HG03558 (cell line): ENCODE data around the gene WDFY4.
A peak's percentile ranks its signal among the peaks of the same experiment; 100 is the strongest.
"Not testable (repeated sequence)": the region's sequence is repeated elsewhere in the genome, so short reads cannot be mapped to it uniquely, and the experiment has no call there.

ENCODE experiments used
- ATAC-seq: cut with Tn5 transposase; IDR thresholded peaks from one replicate; pipeline ENCODE4 v1.9.1; 2021; ENCODE audit warnings: moderate number of reproducible peaks; ENCODE audit not compliant: unreplicated experiment; ENCODE audit errors: extremely low read depth

Gene WDFY4, protein sequence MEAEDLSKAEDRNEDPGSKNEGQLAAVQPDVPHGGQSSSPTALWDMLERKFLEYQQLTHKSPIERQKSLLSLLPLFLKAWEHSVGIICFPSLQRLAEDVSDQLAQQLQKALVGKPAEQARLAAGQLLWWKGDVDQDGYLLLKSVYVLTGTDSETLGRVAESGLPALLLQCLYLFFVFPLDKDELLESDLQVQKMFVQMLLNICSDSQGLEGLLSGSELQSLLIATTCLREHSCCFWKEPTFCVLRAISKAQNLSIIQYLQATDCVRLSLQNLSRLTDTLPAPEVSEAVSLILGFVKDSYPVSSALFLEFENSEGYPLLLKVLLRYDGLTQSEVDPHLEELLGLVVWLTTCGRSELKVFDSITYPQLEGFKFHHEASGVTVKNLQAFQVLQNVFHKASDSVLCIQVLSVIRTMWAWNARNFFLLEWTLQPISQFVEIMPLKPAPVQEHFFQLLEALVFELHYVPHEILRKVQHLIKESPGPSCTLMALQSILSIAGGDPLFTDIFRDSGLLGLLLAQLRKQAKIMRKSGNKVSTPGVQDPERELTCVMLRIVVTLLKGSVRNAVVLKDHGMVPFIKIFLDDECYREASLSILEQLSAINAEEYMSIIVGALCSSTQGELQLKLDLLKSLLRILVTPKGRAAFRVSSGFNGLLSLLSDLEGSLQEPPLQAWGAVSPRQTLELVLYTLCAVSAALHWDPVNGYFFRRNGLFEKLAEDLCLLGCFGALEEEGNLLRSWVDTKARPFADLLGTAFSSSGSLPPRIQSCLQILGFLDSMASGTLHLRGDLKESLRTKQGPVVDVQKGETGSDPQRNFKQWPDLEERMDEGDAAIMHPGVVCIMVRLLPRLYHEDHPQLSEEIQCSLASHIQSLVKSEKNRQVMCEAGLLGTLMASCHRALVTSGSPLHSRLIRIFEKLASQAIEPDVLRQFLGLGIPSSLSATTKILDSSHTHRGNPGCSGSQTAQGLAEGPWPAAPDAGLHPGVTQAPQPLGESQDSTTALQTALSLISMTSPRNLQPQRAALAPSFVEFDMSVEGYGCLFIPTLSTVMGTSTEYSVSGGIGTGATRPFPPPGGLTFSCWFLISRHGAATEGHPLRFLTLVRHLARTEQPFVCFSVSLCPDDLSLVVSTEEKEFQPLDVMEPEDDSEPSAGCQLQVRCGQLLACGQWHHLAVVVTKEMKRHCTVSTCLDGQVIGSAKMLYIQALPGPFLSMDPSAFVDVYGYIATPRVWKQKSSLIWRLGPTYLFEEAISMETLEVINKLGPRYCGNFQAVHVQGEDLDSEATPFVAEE (N-terminal part only)

DNA sequence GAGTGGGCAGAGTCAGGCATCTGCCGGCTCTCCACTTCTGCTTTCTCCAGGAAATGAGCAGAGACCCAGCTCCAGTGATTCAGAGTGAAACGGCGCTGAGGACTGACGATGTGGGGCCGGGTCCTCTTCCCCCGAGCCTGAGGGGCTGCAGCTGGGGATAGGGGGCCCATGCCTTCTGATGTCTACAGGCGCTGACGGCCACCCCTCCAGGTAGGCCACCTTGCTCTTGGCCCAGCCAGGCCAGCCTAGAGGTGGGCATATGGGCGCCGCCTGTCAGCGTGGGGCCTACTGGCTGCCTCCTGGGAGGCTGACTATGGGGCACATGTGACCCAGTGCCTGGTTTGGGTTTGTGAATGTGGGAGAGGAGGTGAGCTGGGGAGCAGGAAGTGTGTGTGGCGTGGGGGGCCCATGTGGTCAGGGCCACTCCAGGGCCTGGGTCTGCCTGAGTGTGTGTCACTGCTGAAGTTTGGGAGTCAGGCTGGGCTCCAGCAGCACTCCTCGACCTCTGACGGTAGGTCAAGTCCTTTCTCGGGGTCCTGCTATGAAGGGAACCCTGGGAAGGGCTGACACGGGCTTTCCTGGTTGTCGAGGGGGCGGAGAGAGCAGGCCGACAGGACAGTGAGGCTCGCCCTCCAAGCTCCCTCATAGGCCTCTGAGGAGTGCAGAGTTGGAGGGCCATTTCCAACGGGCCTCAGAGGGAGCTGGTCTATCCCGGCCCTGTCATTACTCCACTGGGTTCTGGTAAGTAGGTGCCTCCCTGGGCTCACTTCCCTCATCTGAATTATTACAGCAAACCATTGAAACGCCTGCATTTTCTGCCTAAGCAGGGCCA, at the start of gene WDFY4:
Gene WDFY4, plus strand, starts transcription at position 82 of the 832 bp plus-strand sequence. CDS start 24,860 bp downstream, outside the sequence.
- ATAC-seq, result peak; percentile 28

DNA sequence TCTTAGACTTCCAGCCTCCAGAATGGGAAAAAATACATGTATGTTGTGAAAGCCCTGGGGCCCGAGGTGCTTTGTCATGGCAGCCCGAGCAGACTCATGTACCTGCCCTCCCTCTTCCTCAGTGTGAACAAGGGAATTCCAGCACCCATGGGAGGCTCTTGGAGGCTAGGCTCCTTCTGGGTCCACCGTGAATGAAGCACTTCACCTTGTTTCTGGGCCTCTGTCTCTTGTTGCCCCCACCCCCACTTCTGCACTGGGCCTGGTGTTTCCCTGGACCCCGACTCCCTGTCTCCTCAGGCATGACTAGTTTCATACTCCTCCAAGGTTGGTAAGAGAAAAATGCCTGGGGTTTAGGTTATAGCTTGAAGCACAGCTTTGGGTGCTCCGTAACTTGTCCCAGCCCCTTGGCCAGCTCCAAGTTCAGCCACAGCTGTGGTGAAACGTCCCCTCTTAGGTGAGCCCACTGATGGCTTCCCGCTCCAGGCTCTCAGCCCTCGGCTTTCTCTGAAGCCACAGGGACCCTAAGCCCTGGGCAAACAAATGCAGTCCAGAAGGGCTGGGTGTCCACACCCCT, 49.6 kb upstream of the WDFY4 start:
- no peak for ATAC-seq

DNA sequence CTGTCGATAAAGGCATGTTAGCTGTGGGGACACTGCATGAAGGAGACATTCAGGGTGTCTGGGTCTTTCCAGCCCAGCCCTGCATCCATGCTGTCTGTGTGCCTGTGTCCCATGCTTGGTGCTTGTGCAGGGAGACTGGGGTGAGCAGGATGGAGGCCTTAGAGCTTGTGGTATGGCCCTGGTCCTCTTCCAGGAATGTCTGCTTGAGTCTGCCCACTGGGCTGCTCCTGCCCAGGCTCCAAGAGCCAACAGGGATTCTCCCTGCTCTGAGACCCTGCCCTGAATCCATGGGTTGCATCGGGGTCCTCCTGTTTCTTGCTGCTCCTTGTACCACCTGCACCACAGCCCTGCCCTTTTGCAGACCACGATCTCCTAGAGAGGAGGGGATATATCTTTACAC, 48.4 kb upstream of the WDFY4 start:
- no peak for ATAC-seq

DNA sequence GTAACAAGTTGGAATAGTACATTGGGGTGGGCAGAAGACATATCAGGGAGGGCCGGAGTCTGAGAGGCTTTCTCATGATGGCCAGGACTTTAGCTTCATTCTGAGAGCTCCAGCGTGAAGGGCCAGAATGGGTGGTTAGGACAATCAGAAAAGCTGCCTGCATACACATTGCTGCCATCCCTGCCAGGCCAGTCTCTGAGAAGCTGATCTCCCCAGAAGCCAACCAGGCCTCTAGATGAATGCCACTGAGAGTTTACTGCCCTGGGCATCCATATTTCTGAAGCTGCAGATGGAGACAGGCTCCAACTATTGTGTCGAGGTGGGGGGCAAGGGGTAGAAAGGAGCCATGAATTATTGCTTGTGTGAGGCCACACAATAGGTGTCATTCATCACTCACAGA, 47.8 kb upstream of the WDFY4 start:
- ATAC-seq, result no peak

DNA sequence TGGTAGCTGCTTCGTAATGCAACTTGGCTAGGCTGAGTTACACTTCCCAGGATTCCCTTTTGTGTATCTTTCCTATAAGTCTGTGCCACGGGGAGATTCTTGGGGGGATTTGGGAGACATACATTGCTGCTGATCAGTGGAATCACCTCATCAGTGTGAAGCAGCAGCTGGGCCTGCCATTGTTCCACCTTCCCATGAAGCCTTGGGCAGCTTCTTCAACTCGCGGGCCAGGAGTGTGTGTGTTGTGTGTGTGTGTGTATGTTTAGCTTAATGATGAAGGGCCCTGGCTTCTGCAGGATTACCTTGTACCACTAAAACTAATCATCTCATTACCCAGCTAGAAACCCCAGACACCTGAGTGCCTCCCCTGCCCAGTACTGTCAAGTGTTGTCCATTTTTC, 46.5 kb upstream of the WDFY4 start:
- no peak for ATAC-seq

DNA sequence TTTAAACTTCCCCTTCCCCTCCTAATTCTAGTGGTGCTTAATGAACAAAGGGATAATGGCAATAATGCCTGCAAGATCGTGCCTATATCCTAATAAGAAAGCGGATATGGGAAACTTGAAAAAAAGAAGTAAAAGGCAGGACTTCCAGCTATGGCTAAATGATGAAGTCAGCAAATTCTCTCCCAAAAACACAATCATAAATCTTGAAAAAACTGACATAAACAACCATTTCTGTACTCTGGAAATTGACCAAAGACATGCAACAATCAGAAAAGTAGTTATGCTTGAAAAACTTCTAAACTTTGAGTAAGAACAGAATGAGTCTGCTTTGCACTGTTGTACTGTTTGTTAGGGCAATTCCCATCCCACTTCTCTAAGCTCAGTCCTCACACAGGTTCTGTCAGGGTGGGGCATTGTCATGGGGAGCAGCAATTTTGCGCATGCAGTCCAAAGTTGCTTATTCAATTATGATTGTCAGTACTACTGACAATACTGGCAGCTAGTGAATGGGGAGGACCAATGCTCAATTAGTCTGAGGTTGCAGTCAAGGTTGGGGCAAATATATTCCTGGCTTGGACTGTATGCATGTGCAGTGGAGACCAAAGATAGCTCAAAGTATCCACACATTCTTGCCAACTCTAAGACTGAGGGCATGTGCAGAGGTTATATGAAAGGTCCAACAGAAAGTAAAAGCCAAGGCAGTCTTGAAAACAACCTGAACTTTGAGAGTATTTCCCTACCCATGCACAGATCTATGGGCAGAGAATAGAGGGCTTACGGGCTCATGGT, 45.7 kb upstream of the WDFY4 start:
- no peak for ATAC-seq

DNA sequence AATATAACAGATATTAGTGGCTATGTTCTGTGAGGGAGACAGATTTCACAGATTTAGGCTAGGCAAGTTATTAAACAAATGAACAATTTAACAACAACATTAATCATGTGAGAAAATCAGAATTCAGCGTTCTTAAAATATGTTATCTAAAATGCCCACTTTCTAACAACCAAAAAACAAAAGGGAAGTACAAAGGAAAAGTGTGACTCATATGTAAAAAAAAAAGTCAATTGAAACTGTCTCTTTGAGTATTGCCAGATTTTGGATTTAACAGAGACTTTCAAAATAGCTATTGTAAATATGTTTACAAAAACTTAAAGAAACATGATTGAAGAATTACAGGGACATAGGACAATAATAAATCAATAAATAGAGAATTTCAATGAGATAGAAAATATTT, 45.0 kb upstream of the WDFY4 start:
- no peak for ATAC-seq

DNA sequence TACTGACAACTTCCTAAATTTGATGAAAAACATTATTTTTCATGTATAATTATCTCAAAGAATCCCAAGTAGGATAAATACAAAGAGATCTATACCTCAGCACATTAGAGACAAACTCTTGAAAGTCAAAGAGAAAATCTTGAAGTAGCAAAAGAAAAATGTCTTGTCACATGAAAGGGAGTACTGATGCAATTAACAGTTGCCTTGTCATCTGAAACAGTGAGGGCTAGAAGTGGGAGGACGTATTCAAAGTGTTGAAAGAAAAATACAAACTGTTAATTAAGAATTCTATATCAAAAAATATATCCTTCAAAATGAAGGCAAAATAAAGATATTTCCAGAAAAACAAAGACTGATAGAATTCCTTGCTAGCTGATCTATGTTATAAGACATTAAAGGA, 44.3 kb upstream of the WDFY4 start:
- ATAC-seq, result no peak

DNA sequence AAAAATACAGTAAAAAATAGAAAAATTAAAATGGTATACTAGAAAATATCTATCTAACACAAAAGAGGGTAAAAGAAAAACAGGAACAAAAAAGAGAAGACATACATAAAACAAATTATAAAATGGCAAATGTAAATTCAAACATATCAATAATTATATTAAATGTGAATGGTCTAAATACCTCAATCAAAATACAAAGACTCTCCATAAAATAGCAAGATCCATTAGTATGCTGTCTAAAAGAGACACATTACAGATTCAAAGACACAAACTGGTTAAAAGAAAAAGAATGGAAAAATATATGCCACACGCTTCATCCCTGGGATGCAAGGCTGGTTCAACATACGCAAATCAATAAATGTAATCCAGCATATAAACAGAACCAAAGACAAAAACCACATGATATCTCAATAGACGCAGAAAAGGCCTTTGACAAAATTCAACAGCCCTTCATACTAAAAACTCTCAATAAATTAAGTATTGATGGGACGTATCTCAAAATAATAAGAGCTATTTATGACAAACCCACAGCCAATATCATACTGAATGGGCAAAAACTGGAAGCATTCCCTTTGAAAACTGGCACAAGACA, 43.5 kb upstream of the WDFY4 start:
- ATAC-seq, result not testable (repeated sequence)

DNA sequence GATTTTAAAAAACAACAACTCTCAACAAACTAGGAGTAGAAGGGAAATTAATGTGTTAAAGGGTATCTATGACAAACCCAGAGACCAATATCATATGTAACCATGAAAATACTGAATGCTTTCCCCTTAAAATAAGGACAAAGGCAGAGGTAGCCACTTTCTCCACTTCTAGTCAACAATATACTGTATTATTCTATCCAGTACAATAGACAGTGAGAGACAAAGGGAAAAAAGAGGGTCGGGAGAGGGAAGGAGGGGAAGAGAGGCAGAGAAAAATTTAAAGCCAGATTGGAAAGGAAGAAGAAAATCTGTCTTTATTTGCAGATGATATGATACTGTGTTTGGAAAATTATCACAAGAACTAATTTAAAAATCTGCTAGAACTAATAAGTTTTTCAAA, 39.1 kb upstream of the WDFY4 start:
- no peak for ATAC-seq

DNA sequence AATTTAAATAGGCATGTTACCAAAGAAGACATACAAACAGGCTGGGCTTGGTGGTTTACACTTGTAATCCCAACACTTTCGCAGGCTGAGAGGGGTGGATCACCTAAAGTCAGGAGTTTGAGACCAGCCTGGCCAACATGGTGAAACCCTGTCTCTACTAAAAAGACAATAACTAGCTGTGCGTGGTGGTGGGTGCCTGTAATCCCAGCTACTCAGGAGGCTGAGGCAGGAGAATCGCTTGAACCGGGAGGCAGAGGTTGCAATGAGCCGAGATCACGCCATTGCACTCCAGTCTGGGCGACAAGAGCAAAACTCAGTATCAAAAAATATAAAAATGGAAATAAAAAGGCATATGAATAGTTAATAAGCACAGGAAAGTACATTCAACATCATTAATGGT, 37.6 kb upstream of the WDFY4 start:
- ATAC-seq, result not testable (repeated sequence)

DNA sequence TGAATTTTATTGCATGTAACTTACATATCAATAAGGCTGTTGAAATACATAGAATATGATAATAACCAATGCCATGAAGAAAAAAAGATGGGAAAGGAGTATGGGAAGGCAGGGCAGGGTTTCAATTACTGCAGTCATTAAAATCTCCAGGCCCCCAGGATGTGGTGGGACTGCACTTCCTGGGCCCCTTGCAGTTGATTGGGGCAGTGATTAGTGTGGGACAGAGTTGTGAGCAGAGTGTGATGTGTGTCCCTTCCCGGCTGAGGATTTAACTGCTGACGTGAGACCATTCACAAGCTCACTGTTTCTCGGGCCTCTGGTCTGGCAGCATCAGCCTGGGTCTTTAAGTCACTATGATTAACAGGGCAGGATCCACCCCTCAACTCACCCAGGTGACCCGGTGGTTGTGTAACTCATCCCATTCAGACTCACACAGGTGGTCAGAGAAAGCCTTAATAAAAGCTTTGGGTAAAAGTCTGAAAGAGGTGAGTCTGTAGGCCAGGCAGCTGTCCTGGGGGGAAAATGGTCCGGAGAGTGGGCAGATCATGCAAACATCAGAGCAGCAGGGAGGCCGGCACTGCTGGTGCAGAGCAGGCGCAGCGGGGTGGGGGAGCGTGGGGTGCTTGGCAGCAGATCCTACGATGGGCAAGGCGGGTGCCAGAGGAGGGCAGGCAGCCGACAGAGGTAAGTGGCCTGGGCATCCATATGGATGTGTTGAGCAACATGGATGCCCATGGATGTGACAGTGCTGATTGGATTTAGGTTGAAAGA, 36.3 kb upstream of the WDFY4 start:
- ATAC-seq, result no peak

DNA sequence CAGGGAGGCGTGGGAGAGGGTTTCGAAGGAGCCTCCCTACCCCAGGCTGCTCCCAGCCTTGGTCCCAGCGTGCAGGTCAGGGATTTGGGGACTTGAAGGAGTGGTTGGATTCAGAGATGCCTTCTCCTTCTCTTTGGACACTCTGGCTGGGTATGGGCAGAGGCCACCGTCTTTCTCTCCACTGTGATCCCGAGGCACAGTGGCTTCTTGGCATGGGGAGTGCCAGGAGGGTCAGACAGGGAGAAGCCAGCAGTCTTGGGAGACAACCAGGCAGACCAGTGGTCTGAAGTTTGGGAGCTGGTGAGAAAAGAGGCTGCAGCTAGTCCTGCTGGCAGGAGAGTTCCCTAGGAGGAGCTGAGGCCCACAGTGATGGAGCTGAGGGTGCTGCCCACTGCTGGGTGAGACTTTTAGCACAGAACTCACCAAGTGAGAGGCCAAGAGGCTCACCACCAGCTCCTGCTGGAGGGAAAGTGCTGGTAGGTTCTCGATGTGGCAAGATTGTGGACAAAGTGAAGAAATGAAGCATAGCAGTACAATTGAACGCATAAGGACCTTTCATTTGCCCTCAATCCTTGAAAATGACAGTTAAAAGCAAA, 35.2 kb upstream of the WDFY4 start:
- ATAC-seq, result no peak

DNA sequence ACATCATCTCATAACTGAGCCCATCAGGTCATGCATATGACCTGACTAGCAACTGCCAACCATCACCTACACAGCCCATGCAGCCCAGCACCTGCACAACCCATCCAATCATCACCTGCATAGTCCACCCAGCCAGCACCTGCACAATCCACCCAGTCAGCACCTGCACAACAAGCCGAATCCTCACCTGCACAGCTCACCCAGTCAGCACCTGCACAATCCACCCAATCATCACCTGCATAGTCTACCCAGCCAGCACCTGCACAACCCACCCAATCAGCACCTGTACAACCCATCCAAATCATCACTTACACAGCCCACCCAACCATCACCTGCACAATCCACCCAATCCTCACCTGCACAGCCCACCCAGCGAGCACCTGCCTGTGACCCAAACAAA, 33.4 kb upstream of the WDFY4 start:
- ATAC-seq, result no peak

DNA sequence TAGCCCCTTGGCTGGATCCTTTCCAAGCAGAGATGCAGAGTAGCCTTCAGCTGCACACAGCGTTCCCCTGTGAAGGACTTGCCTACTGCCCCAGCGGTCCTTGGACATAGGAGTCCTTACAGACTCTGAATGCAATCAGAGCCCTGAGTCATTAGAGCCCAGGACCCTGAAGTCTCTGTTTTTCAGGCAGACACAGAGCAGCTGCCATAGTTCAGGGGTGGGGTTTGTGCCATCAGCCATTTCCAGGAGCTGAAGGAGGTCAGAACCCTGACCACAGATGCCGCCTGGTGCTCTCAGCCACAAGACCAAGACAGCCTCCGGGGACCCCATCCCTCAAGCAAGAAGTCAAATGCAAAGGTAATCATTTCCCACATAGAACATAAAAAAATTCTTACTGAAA, 32.8 kb upstream of the WDFY4 start:
- ATAC-seq, result no peak

DNA sequence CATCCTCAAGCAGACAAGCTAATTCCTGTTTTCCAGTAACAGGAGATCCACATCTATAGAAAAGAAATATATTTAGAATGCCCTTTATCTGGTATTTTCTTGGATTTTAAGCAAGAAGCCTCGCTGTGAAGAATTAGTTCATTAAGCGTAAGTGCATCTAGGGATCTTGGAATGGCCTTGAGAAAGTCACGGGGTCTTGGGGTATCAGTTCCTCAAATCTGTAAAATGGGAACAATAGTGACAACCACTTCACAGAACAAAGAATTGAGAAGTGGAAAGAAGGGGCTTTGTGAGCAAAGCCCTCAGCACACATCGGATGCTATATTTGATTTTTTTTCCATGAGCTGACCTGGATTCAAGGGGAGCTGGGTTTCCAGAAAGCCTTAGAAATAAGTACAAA, 32.3 kb upstream of the WDFY4 start:
- no peak for ATAC-seq

DNA sequence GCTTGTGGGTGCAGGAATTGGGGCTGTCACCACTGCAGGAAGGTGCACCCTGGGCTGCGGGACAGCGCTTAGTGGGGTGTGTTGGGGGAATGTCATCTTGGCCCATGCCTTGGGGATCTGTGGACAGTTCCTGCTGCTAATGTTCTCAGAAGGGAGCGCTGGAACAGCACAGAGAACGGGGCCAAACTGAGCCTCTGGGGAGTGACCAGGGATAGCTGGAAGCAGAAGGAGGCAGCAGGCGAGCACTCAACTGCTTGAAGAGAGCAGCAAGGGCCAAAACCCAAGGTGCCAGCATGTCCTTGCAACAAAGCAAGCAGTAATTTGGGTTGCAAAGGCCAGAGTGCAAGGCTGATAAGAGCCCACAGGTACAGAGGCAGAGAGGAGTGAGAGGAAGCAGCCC, 31.3 kb upstream of the WDFY4 start:
- ATAC-seq, result no peak
